Naive B cell (primary cell): ENCODE data around the gene NRIP1. TPM values are rescaled to one million over a fixed set of nuclear protein-coding genes. Genes with fewer than 3 reads are reported as not detected.

Source experiments
- ATAC-seq, 2 donors: fragments of 150-1000 bp; cut with Tn5 transposase; 2 replicates each; pipeline ENCODE4 v1.10.0; 2021; ENCODE audit warnings: low read depth in 2 of 2, mild to moderate bottlenecking in 2 of 2, moderate library complexity in 2 of 2
- DNase-seq: peaks from one replicate; pipeline ENCODE4 v3.0.0; 2022
- H3K27ac Mint-ChIP-seq, 6 donors: one replicate each; pipeline ENCODE4 v1.8.0; 2020 to 2022; ENCODE audit warnings: mild to moderate bottlenecking in 6 of 6, mixed read lengths in 6 of 6, moderate library complexity in 5 of 6, inconsistent platforms in 2 of 6
- H3K27me3 Mint-ChIP-seq, 3 donors: one replicate each; pipeline ENCODE4 v1.8.0; 2021 to 2022; ENCODE audit warnings: mixed read lengths in 3 of 3, mild to moderate bottlenecking in 1 of 3
- H3K36me3 Mint-ChIP-seq, 2 donors: one replicate each; pipeline ENCODE4 v1.8.0; 2020 to 2022; ENCODE audit warnings: mixed read lengths in 2 of 2, inconsistent platforms in 1 of 2, mild to moderate bottlenecking in 1 of 2
- H3K4me1 Mint-ChIP-seq, 3 donors: one replicate each; pipeline ENCODE4 v1.8.0; 2020 to 2022; ENCODE audit warnings: mixed read lengths in 3 of 3, inconsistent platforms in 1 of 3, mild to moderate bottlenecking in 1 of 3, moderate library complexity in 1 of 3
- H3K4me3 Mint-ChIP-seq, 8 donors: one replicate each; pipeline ENCODE4 v1.8.0; 2020 to 2022; ENCODE audit warnings: mild to moderate bottlenecking in 8 of 8, mixed read lengths in 8 of 8, moderate library complexity in 8 of 8, inconsistent platforms in 2 of 8
- H3K9me3 Mint-ChIP-seq, 7 donors: one replicate each; pipeline ENCODE4 v1.8.0; 2020 to 2022; ENCODE audit warnings: mixed read lengths in 7 of 7, mild to moderate bottlenecking in 5 of 7, inconsistent platforms in 2 of 7, moderate library complexity in 1 of 7
- polyA plus RNA-seq, 6 donors: library from polyadenylated mRNA; unstranded; fragments of 300-500 nt; fragmentation: Illumina TruSeq; gene quantifications; one replicate each; pipeline ENCODE4 v1.2.3, GENCODE V29; 2021; ENCODE audit warnings: low read depth in 6 of 6

NRIP1 gene
- polyA plus RNA-seq, 6 donors from 2014 or later = 43.9 to 73.9 (median 52.2) TPM

GRCh38 chr21:14989359-14989758, 75.4 kb downstream of the NRIP1 start:
- peaks cover 16 to 37% (median 19%) of the 10 kb centered on the region in 3 donors for H3K4me1 Mint-ChIP-seq

GRCh38 chr21:14988760-14989159, 76.0 kb downstream of the NRIP1 start:
- DNase-seq (no peak), ATAC-seq (no peak)
- H3K4me1 Mint-ChIP-seq = peaks cover 16 to 38% (median 21%) of the 10 kb centered on the region in 3 donors
- no peaks in the 10 kb centered on the region for H3K27me3 Mint-ChIP-seq
- H3K36me3 Mint-ChIP-seq = peaks cover 0 to 24% of the 10 kb centered on the region in 2 donors
- H3K27ac Mint-ChIP-seq = peak overlapping the region in 2 of 6 donors; percentile 2 to 15
- H3K4me3 Mint-ChIP-seq = no peak overlapping the region
- H3K9me3 Mint-ChIP-seq = no peaks in the 10 kb centered on the region

More at GRCh38 chr21:14989359-14989758, 75.4 kb downstream of the NRIP1 start:
- Mint-ChIP-seq H3K4me3 (no peak overlapping the region), H3K9me3 (no peaks in the 10 kb centered on the region), H3K27ac (peak overlapping the region in 1 of 6 donors; percentile 39), H3K36me3 (peaks cover 0 to 24% of the 10 kb centered on the region in 2 donors), H3K27me3 (no peaks in the 10 kb centered on the region)
- DNase-seq = no peak
- ATAC-seq = no peak

- Mint-ChIP-seq H3K27me3 (no peaks in the 10 kb centered on the region), H3K9me3 (no peaks in the 10 kb centered on the region), H3K4me1 (peaks cover 19 to 42% (median 25%) of the 10 kb centered on the region in 3 donors)
Observed at GRCh38 chr21:14987370-14988170, 77.2 kb downstream of the NRIP1 start.

GRCh38 chr21:14985306-14985705, 79.5 kb downstream of the NRIP1 start:
- Mint-ChIP-seq H3K4me3 (no peak overlapping the region), H3K9me3 (no peaks in the 10 kb centered on the region), H3K27me3 (no peaks in the 10 kb centered on the region), H3K4me1 (peaks cover 15 to 31% (median 24%) of the 10 kb centered on the region in 3 donors), H3K27ac (peak overlapping the region in 1 of 6 donors; percentile 19), H3K36me3 (peaks cover 0 to 20% of the 10 kb centered on the region in 2 donors)
- ATAC-seq (no peak), DNase-seq (no peak)

More at GRCh38 chr21:14987370-14988170, 77.2 kb downstream of the NRIP1 start:
- H3K4me3 Mint-ChIP-seq = no peak overlapping the region
- no peak overlapping the region for H3K27ac Mint-ChIP-seq
- ATAC-seq = no peak
- DNase-seq = no peak
- H3K36me3 Mint-ChIP-seq = peaks cover 0 to 23% of the 10 kb centered on the region in 2 donors

- no peaks in the 10 kb centered on the region for H3K27me3 Mint-ChIP-seq
- ATAC-seq (no peak), DNase-seq (no peak)
- H3K36me3 Mint-ChIP-seq = peaks cover 0 to under 1% of the 10 kb centered on the region in 2 donors
- H3K27ac Mint-ChIP-seq = peak overlapping the region in 1 of 6 donors; percentile 33
- no peaks in the 10 kb centered on the region for H3K9me3 Mint-ChIP-seq
- H3K4me1 Mint-ChIP-seq = peaks cover 4 to 26% (median 16%) of the 10 kb centered on the region in 3 donors
- H3K4me3 Mint-ChIP-seq = no peak overlapping the region
Observed at GRCh38 chr21:14982336-14982735, 82.5 kb downstream of the NRIP1 start.

- ATAC-seq (no peak), DNase-seq (no peak)
- H3K27me3 Mint-ChIP-seq = no peaks in the 10 kb centered on the region
- H3K4me1 Mint-ChIP-seq = peaks cover 4 to 26% (median 16%) of the 10 kb centered on the region in 3 donors
- no peaks in the 10 kb centered on the region for H3K36me3 Mint-ChIP-seq
- no peaks in the 10 kb centered on the region for H3K9me3 Mint-ChIP-seq
- H3K4me3 Mint-ChIP-seq = no peak overlapping the region
- peak overlapping the region in 1 of 6 donors; percentile 41 for H3K27ac Mint-ChIP-seq
Observed at GRCh38 chr21:14981246-14981645, 83.6 kb downstream of the NRIP1 start.

- H3K36me3 Mint-ChIP-seq = peaks cover 0 to 4% of the 10 kb centered on the region in 2 donors
- no peaks in the 10 kb centered on the region for H3K27me3 Mint-ChIP-seq
- ATAC-seq (no peak), DNase-seq (no peak)
- no peak overlapping the region for H3K4me3 Mint-ChIP-seq
- H3K4me1 Mint-ChIP-seq = peaks cover 4 to 26% (median 16%) of the 10 kb centered on the region in 3 donors
- peaks cover 0 to 1% (median 0%) of the 10 kb centered on the region in 7 donors for H3K9me3 Mint-ChIP-seq
- peak overlapping the region in 1 of 6 donors; percentile 6 for H3K27ac Mint-ChIP-seq
Observed at GRCh38 chr21:14979264-14979663, 85.5 kb downstream of the NRIP1 start.

- peaks cover 0 to 8% of the 10 kb centered on the region in 2 donors for H3K36me3 Mint-ChIP-seq
- ATAC-seq (no peak), DNase-seq (no peak)
- H3K9me3 Mint-ChIP-seq = peaks cover 0 to 1% (median 0%) of the 10 kb centered on the region in 7 donors
- H3K4me3 Mint-ChIP-seq = no peak overlapping the region
- H3K27ac Mint-ChIP-seq = no peak overlapping the region
- H3K4me1 Mint-ChIP-seq = peaks cover 6 to 17% (median 11%) of the 10 kb centered on the region in 3 donors
- H3K27me3 Mint-ChIP-seq = no peaks in the 10 kb centered on the region
Observed at GRCh38 chr21:14977814-14978213, 87.0 kb downstream of the NRIP1 start.

- no peaks in the 10 kb centered on the region for H3K27me3 Mint-ChIP-seq
- peaks cover 0 to 1% (median 0%) of the 10 kb centered on the region in 7 donors for H3K9me3 Mint-ChIP-seq
- H3K27ac Mint-ChIP-seq = no peak overlapping the region
- ATAC-seq (no peak), DNase-seq (no peak)
- H3K36me3 Mint-ChIP-seq = peaks cover 0 to 9% of the 10 kb centered on the region in 2 donors
- no peak overlapping the region for H3K4me3 Mint-ChIP-seq
- H3K4me1 Mint-ChIP-seq = peaks cover 2 to 6% (median 3%) of the 10 kb centered on the region in 3 donors
Observed at GRCh38 chr21:14975136-14975919, 89.5 kb downstream of the NRIP1 start.

GRCh38 chr21:14972678-14973077, 92.1 kb downstream of the NRIP1 start:
- Mint-ChIP-seq H3K27me3 (no peaks in the 10 kb centered on the region), H3K9me3 (peaks cover 0 to 1% (median 0%) of the 10 kb centered on the region in 7 donors), H3K36me3 (peaks cover 6 to 15% of the 10 kb centered on the region in 2 donors), H3K4me1 (peaks cover 0 to 3% (median 1%) of the 10 kb centered on the region in 3 donors), H3K27ac (peak overlapping the region in 1 of 6 donors; percentile 7), H3K4me3 (no peak overlapping the region)
- no peak for ATAC-seq
- DNase-seq = no peak

- peak overlapping the region in 1 of 6 donors; percentile 22 for H3K27ac Mint-ChIP-seq
- H3K9me3 Mint-ChIP-seq = no peaks in the 10 kb centered on the region
- DNase-seq = no peak
- H3K27me3 Mint-ChIP-seq = no peaks in the 10 kb centered on the region
- peaks cover 1 to 6% (median 5%) of the 10 kb centered on the region in 3 donors for H3K4me1 Mint-ChIP-seq
- ATAC-seq = no peak
- no peak overlapping the region for H3K4me3 Mint-ChIP-seq
- H3K36me3 Mint-ChIP-seq = peaks cover 22 to 29% of the 10 kb centered on the region in 2 donors
Observed at GRCh38 chr21:14968821-14969220, 96.0 kb downstream of the NRIP1 start.

GRCh38 chr21:14968029-14968428, 96.8 kb downstream of the NRIP1 start:
- H3K4me3 Mint-ChIP-seq = no peak overlapping the region
- no peak for ATAC-seq
- H3K27me3 Mint-ChIP-seq = no peaks in the 10 kb centered on the region
- H3K36me3 Mint-ChIP-seq = peaks cover 22 to 28% of the 10 kb centered on the region in 2 donors
- H3K9me3 Mint-ChIP-seq = no peaks in the 10 kb centered on the region
- no peak overlapping the region for H3K27ac Mint-ChIP-seq
- H3K4me1 Mint-ChIP-seq = peaks cover 1 to 6% (median 5%) of the 10 kb centered on the region in 3 donors
- no peak for DNase-seq

GRCh38 chr21:14964621-14965020, 100.2 kb downstream of the NRIP1 start:
- Mint-ChIP-seq H3K4me1 (peaks cover 1 to 5% (median 3%) of the 10 kb centered on the region in 3 donors), H3K9me3 (no peaks in the 10 kb centered on the region), H3K27ac (no peak overlapping the region), H3K36me3 (peaks cover 22 to 25% of the 10 kb centered on the region in 2 donors), H3K4me3 (no peak overlapping the region), H3K27me3 (no peaks in the 10 kb centered on the region)
- DNase-seq (no peak), ATAC-seq (no peak)
